ENCODE data around the gene LRPPRC.
A peak's percentile ranks its signal among the peaks of the same experiment; 100 is the strongest.

The LRPPRC gene

GRCh38 chr2:43846140-43846793 lies 149.5 kb downstream of the LRPPRC start:
- Histone ChIP-seq H4K20me1 (no peaks in the 10 kb centered on the region; a peak in 1 of 22 replicates), H3K36me3 (no peaks in the 10 kb centered on the region), H3K9ac (no peak overlapping the region), H3K27ac (no peak overlapping the region), H3K9me3 (replicated peaks in 1 of 11) (no peaks in the 10 kb centered on the region), H3K4me3 (no peak overlapping the region), H3K4me1 (peaks cover 0 to 9% (median 7%) of the 10 kb centered on the region in 10 experiments; a peak in 10 of 20 replicates), H3K4me2 (no peak overlapping the region), H3K27me3 (no peaks in the 10 kb centered on the region)
- TF ChIP-seq Cebpa-rat (IDR thresholded peaks at IDR 0.05): no peak

DNA sequence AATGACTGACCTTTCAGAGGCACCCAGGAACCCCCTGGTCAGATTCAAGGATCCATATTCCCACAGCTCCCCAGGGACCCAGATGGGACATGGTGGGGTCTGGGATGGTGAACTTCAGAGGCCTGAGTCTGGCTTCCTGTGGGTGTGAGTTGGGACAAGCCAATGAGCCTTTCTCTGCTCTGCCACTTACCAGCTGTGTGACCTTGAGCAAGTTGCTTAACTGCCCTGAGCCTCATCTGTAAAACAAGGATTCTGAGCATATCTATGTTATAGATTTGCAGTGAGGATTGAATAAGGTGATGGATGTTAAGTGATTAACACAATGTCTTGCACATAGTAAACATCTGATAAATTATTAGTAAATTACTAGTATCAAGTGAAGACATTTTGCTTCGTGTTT lies 150.6 kb downstream of the LRPPRC start:
- no peaks in the 10 kb centered on the region for H3K36me3 ChIP-seq
- peaks cover 0 to 9% (median 7%) of the 10 kb centered on the region in 10 experiments; a peak in 10 of 20 replicates for H3K4me1 ChIP-seq
- H4K20me1 ChIP-seq: no peaks in the 10 kb centered on the region; a peak in 1 of 22 replicates
- H3K4me3 ChIP-seq: no peak overlapping the region
- no peak overlapping the region for H3K9ac ChIP-seq
- H3K9me3 ChIP-seq (replicated peaks in 1 of 11): no peaks in the 10 kb centered on the region
- no peaks in the 10 kb centered on the region for H3K27me3 ChIP-seq
- H3K4me2 ChIP-seq: no peak overlapping the region
- no peak for TF ChIP-seq Cebpa-rat (IDR thresholded peaks at IDR 0.05)
- H3K27ac ChIP-seq: no peak overlapping the region

GRCh38 chr2:43842866-43843226 lies 152.9 kb downstream of the LRPPRC start:
- H3K9me3 ChIP-seq (replicated peaks in 1 of 11): no peaks in the 10 kb centered on the region
- peaks cover 0 to 5% (median 1%) of the 10 kb centered on the region in 10 experiments; a peak in 7 of 20 replicates for H3K4me1 ChIP-seq
- H3K27ac ChIP-seq: no peak overlapping the region
- H3K36me3 ChIP-seq: no peaks in the 10 kb centered on the region
- H3K27me3 ChIP-seq: no peaks in the 10 kb centered on the region
- H3K4me2 ChIP-seq: no peak overlapping the region
- no peak for TF ChIP-seq Cebpa-rat (IDR thresholded peaks at IDR 0.05)
- no peak overlapping the region for H3K4me3 ChIP-seq
- no peaks in the 10 kb centered on the region; a peak in 1 of 22 replicates for H4K20me1 ChIP-seq
- H3K9ac ChIP-seq: no peak overlapping the region

DNA sequence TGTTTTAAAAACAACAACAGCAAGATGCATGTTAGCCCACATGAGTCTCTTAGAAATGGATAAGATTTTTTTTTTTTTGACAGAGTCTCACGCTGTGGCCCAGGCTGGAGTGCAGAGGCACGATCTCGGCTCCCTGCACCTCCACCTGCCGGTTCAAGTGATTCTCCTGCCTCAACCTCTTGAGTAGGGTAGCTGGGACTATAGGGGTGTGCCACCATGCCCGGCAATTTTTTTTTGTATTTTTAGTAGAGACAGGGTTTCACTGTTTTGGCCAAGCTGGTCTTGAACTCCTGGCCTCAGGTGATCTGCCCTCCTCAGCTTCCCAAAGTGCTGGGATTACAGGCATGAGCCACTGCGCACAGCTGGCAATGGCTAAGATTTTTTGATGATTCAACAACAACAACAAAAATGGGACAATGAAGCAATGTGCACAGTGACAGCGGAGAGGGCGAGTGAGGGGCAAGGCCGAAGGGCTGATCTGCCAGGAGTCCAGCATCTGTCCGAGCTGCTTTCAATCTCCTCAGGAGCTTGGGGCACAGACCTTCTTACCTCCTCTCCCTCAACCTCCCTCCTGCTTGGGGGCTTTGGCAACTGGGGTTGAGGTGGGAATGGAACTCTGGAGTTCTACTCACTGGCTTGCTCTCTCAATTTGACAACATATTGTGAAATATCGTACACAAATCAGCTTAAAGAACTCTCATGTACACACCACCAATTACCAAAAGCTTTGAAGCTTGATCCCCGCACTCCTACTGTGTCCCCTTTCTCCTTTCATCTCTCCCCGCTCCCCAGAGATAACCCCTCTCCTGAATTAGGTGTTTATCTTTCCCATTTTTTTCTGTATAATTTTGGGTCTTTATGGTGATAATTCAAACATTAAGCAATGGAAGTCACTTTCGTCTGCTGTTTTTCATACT lies 153.6 kb downstream of the LRPPRC start:
- Histone ChIP-seq H3K4me2 (no peak overlapping the region), H3K36me3 (no peaks in the 10 kb centered on the region), H3K27ac (no peak overlapping the region), H3K4me1 (peaks cover 0 to 5% (median 0%) of the 10 kb centered on the region in 10 experiments; a peak in 1 of 20 replicates), H3K9ac (no peak overlapping the region), H3K4me3 (no peak overlapping the region), H3K9me3 (replicated peaks in 1 of 11) (no peaks in the 10 kb centered on the region), H3K27me3 (no peaks in the 10 kb centered on the region), H4K20me1 (no peaks in the 10 kb centered on the region; a peak in 1 of 22 replicates)
- peak in 1 of 11 experiments; percentile 46; a peak in 1 of 22 replicates for TF ChIP-seq Cebpa-rat (IDR thresholded peaks at IDR 0.05)

DNA sequence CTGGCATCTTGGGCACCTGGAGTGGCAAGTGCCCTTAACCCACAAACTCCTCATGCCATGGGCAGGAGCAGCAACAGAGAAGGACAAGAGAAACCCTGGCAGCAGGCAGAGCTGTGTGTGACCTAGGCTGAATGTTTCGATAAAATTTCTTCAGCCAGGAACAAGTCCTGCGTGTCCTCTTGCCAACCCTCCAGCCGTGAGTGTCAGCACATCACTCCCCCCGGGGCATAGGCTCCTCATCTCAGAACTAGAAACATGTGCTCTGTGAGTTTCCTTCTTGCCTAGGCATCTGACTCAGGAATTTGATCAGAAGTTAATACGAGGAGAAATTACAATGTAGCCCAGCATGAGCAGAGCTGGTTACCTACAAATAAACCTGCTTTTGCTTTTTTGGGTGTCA lies 154.8 kb downstream of the LRPPRC start:
- Histone ChIP-seq H3K9me3 (replicated peaks in 1 of 11) (no peaks in the 10 kb centered on the region), H4K20me1 (no peaks in the 10 kb centered on the region; a peak in 1 of 22 replicates), H3K4me1 (peaks cover 0 to 5% (median 0%) of the 10 kb centered on the region in 10 experiments; a peak in 1 of 20 replicates), H3K36me3 (no peaks in the 10 kb centered on the region), H3K9ac (no peak overlapping the region), H3K4me2 (no peak overlapping the region), H3K27ac (no peak overlapping the region), H3K4me3 (no peak overlapping the region), H3K27me3 (no peaks in the 10 kb centered on the region)
- TF ChIP-seq Cebpa-rat (IDR thresholded peaks at IDR 0.05): no peak

DNA sequence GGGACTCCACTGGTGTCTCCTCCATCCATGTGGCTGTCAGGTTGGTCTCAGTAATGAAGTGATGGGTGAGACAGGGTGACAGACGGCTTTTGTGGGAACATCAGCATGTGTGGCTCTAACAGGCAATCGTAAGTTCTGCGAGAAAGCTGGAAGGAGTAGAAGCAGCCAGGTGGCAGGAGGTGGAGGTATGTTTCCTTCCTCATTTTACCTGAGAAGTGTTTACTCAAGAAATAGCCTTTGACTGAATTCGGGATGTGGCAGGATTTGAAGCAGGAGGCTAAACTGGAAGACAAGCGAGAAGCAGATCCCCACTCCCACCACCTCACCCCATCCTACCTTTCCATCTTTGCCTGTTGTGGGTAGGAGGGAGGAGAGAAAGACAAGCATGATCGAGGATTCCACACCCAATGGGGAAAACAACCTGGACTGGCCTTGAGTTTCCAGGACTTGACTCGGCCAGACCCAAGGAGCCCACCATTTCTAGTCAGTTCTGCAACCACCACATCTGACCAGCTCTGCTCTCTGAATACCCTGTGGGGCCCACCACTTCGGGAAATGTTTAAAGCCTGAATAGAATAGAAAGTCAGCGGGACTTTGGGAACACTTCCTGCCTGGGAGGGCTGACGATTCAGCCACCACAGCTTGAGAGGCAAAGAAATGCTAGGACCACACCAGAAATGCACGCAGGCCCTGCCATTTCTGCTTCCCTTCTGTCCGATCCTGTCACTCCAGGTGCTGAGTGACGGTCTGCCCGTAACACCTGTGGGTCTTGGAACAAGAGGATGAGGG lies 155.8 kb downstream of the LRPPRC start:
- no peak overlapping the region for H3K4me3 ChIP-seq
- no peaks in the 10 kb centered on the region; a peak in 1 of 22 replicates for H4K20me1 ChIP-seq
- H3K9me3 ChIP-seq (replicated peaks in 1 of 11): no peaks in the 10 kb centered on the region
- no peak overlapping the region for H3K9ac ChIP-seq
- H3K4me2 ChIP-seq: no peak overlapping the region
- peaks cover 0 to 5% (median 0%) of the 10 kb centered on the region in 10 experiments; a peak in 1 of 20 replicates for H3K4me1 ChIP-seq
- no peak overlapping the region for H3K27ac ChIP-seq
- no peak for TF ChIP-seq Cebpa-rat (IDR thresholded peaks at IDR 0.05)
- no peaks in the 10 kb centered on the region for H3K27me3 ChIP-seq
- H3K36me3 ChIP-seq: no peaks in the 10 kb centered on the region

GRCh38 chr2:43838560-43839267 lies 157.1 kb downstream of the LRPPRC start, which contains the start of the genes ABCG5 and ABCG8:
Gene ABCG5 (minus strand): TSS chr2:43838839. CDS start chr2:43838679, 160 bp downstream.
Gene ABCG8 (plus strand): TSS chr2:43838971. CDS start chr2:43839054, 83 bp downstream.
- no peak within 1 kb of the TSS for H3K4me2 ChIP-seq
- H3K9ac ChIP-seq: no peak within 1 kb of the TSS
- H3K4me1 ChIP-seq: peaks cover 0 to 5% (median 0%) of the 10 kb centered on the region in 10 experiments; a peak in 1 of 20 replicates
- no peaks in the 10 kb centered on the region for H3K9me3 ChIP-seq (replicated peaks in 1 of 11)
- H3K27ac ChIP-seq: no peak within 1 kb of the TSS
- no peaks in the 10 kb centered on the region; a peak in 1 of 22 replicates for H4K20me1 ChIP-seq
- H3K27me3 ChIP-seq: no peaks in the 10 kb centered on the region
- no peak within 1 kb of the TSS for H3K4me3 ChIP-seq
- TF ChIP-seq Cebpa-rat (IDR thresholded peaks at IDR 0.05): no peak
- no peaks in the 10 kb centered on the region for H3K36me3 ChIP-seq

DNA sequence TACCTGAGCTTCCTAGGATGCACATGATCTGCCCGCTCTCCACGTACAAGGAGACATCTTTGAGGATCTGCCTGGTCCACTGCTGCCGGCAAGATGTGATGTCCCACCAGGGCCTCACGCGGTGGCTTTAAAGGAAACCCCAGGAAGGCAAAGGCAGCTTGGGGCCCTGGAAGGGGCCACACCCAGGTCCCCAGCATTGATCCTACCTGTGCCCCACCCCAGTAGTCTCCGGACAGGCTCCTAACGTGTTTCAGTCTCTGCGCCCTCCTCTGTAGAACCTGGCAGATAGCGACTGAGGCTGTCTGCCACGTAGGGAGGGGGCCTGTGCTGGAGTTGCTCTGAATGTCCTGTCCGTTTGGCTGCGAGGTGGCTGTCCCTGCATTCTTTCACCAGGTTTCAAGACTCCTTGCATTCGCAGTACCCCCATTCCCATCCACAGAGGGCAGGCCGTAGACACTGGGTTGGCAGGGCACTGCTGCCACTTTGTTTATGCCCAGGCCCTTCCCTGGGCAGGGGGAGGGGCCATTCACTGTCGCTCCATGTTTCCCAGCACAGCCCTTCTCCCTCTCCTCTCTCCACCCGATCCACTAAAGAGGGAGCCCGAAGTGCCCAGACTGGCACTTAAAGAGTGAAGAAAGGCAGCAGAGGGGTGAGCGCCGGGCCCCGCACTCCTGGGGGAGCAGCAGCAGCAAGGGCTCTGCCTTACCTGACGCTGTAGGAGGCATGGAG lies 157.8 kb downstream of the LRPPRC start:
- Histone ChIP-seq H3K27me3 (no peaks in the 10 kb centered on the region), H3K4me3 (no peak overlapping the region), H3K4me2 (no peak overlapping the region), H4K20me1 (no peaks in the 10 kb centered on the region; a peak in 1 of 22 replicates), H3K36me3 (no peaks in the 10 kb centered on the region), H3K9me3 (replicated peaks in 1 of 11) (no peaks in the 10 kb centered on the region), H3K9ac (no peak overlapping the region), H3K27ac (no peak overlapping the region), H3K4me1 (peaks cover 0 to 5% (median 0%) of the 10 kb centered on the region in 10 experiments; a peak in 1 of 20 replicates)
- TF ChIP-seq Cebpa-rat (IDR thresholded peaks at IDR 0.05): no peak
